Cardiac muscle cell (in vitro differentiated cells and primary cell): ENCODE measurements around the gene KLK14. TPM values are rescaled to one million over a fixed set of nuclear protein-coding genes. Genes with fewer than 3 reads are reported as not detected.
A peak's percentile ranks its signal among the peaks of the same experiment; 100 is the strongest.

Experiments used
- DNase-seq, 2 donors: peaks; one replicate each; pipeline versions ENCODE4 v3.0.0 to v3.0.0-alpha.2; 2010 to 2017; ENCODE audit warnings: low read depth in 1 of 2, low spot score in 1 of 2
- H3K27ac ChIP-seq: fragments of 200-600 bp; sonication (generic); 2 replicates; pipeline ENCODE4 v1.5.1; 2016
- H3K27me3 ChIP-seq: fragments of 200-600 bp; sonication (generic); 2 replicates; pipeline ENCODE4 v1.6.0; 2016; ENCODE audit warnings: control low read depth
- H3K36me3 ChIP-seq: fragments of 200-600 bp; sonication (generic); 2 replicates; pipeline ENCODE4 v1.5.1; 2016; ENCODE audit warnings: control low read depth
- H3K4me1 ChIP-seq: fragments of 200-600 bp; sonication (generic); 2 replicates; pipeline ENCODE4 v1.8.1; 2017; ENCODE audit warnings: low read depth, mild to moderate bottlenecking, mixed run types
- H3K4me3 ChIP-seq: fragments of 200-600 bp; sonication (generic); 2 replicates; pipeline ENCODE4 v1.5.1; 2016; ENCODE audit warnings: mild to moderate bottlenecking
- H3K9me3 ChIP-seq: fragments of 200-600 bp; sonication (generic); 2 replicates; pipeline ENCODE4 v1.5.1; 2017; ENCODE audit warnings: low read depth, mild to moderate bottlenecking, control low read depth
- CTCF ChIP-seq: IDR thresholded peaks from 2 replicates; pipeline ENCODE4 v1.5.1; 2012; ENCODE audit warnings: low read depth, mild to moderate bottlenecking, low read length
- polyA plus RNA-seq: library from polyadenylated mRNA; unstranded; fragments of >200 nt; fragmentation: Nextera tagmentation; extraction: Ambion mirVana; gene quantifications from 2 replicates; pipeline ENCODE4 v1.2.1, GENCODE V29; 2016
- total RNA-seq: library from RNA; depleted of rRNA; stranded (reverse); fragments of >200 nt; gene quantifications from 2 replicates; pipeline ENCODE4 v1.2.3, GENCODE V29; 2016

Gene KLK14
- total and polyA plus RNA-seq, 2 experiments from 2014 or later = 0.24 TPM; not detected in 1

GRCh38 chr19:51040151-51040550, 42.5 kb downstream of the KLK14 start:
- TF ChIP-seq CTCF = no peak

GRCh38 chr19:51036519-51036918, 46.2 kb downstream of the KLK14 start:
- no peak for TF ChIP-seq CTCF
- Histone ChIP-seq H3K9me3 (no peaks in the 10 kb centered on the region), H3K27me3 (peaks cover 4% of the 10 kb centered on the region), H3K36me3 (no peaks in the 10 kb centered on the region), H3K4me3 (no peak overlapping the region), H3K4me1 (no peaks in the 10 kb centered on the region), H3K27ac (no peak overlapping the region)
- DNase-seq = peak in 1 of 2 donors; percentile 15

More at GRCh38 chr19:51040151-51040550, 42.5 kb downstream of the KLK14 start:
- DNase-seq = no peak
- Histone ChIP-seq H3K4me3 (no peak overlapping the region), H3K27me3 (no peaks in the 10 kb centered on the region), H3K27ac (no peak overlapping the region), H3K4me1 (no peaks in the 10 kb centered on the region), H3K9me3 (no peaks in the 10 kb centered on the region), H3K36me3 (no peaks in the 10 kb centered on the region)

- DNase-seq = no peak
- no peak within 1 kb of the TSS for H3K27ac ChIP-seq
- no peak for TF ChIP-seq CTCF
These were observed 48.0 kb downstream of the KLK14 start, which contains the start of gene KLK12 for GRCh38 chr19:51034704-51035103. Gene KLK12 (minus strand): TSS chr19:51035002. CDS start chr19:51034621, 381 bp downstream.

GRCh38 chr19:51031880-51032225, 50.8 kb downstream of the KLK14 start:
- TF ChIP-seq CTCF = no peak
- Histone ChIP-seq H3K27me3 (peaks cover 4% of the 10 kb centered on the region), H3K36me3 (no peaks in the 10 kb centered on the region), H3K4me1 (no peaks in the 10 kb centered on the region), H3K9me3 (no peaks in the 10 kb centered on the region), H3K4me3 (no peak overlapping the region), H3K27ac (no peak overlapping the region)
- DNase-seq = no peak

More at GRCh38 chr19:51034704-51035103, 48.0 kb downstream of the KLK14 start, which contains the start of gene KLK12:
- Histone ChIP-seq H3K4me3 (no peak within 1 kb of the TSS), H3K36me3 (no peaks in the 10 kb centered on the region), H3K27me3 (peaks cover 4% of the 10 kb centered on the region), H3K4me1 (no peaks in the 10 kb centered on the region), H3K9me3 (no peaks in the 10 kb centered on the region)

- no peak for TF ChIP-seq CTCF
- no peak overlapping the region for H3K4me3 ChIP-seq
- H3K9me3 ChIP-seq = no peaks in the 10 kb centered on the region
- no peak for DNase-seq
- H3K27ac ChIP-seq = no peak overlapping the region
- no peaks in the 10 kb centered on the region for H3K4me1 ChIP-seq
- peaks cover 4% of the 10 kb centered on the region for H3K27me3 ChIP-seq
- H3K36me3 ChIP-seq = no peaks in the 10 kb centered on the region
These were observed 51.3 kb downstream of the KLK14 start for GRCh38 chr19:51031220-51031879.
